ENCODE data around the gene FABP7. TPM values are rescaled to one million over a fixed set of nuclear protein-coding genes. Genes with fewer than 3 reads are reported as not detected.

FABP7 gene
- total and polyA plus RNA-seq, 2 of the 13 experiments (the other 11 are each of a cell fraction or from before 2014, with no cell fraction given), result not detected

DNA sequence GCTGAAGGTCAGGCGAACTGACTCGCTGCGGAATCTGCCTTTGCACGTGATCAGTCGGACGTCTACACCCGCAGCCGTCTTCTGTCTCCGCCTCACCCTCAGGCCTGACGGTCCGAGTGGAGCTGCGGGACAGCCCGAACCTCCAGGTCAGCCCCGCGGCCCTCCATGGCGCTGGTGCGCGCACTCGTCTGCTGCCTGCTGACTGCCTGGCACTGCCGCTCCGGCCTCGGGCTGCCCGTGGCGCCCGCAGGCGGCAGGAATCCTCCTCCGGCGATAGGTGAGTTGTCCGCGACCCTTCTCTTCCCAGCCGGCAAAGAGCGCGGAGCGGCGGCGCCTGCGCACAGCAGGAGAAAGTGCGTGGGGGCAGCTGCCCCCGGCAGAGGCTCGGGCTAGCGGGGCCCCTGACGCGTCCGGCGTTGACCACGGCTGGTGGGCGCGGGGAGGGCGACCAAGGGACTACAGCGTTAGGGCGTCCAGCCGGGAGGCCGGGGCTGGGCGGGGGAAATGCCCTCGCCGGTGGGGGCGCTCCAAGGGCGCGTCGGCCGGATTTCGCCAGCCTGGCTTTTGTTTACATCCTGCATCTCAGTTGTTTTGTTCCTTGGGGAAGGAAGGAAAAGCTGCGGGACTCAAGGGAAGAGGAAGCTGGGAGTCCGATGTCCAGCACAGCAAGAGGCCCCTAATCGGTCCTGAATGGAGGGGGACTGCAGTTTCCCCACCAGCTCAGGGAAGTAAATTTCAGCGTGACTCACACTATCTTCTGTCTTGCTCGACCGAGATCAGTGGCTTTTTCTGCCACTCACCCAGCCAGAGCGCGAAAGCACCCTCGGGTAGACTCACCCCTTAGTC, 9.9 kb downstream of the FABP7 start, which contains the start of gene SMPDL3A (continued):
- TF ChIP-seq, protein P1, sequence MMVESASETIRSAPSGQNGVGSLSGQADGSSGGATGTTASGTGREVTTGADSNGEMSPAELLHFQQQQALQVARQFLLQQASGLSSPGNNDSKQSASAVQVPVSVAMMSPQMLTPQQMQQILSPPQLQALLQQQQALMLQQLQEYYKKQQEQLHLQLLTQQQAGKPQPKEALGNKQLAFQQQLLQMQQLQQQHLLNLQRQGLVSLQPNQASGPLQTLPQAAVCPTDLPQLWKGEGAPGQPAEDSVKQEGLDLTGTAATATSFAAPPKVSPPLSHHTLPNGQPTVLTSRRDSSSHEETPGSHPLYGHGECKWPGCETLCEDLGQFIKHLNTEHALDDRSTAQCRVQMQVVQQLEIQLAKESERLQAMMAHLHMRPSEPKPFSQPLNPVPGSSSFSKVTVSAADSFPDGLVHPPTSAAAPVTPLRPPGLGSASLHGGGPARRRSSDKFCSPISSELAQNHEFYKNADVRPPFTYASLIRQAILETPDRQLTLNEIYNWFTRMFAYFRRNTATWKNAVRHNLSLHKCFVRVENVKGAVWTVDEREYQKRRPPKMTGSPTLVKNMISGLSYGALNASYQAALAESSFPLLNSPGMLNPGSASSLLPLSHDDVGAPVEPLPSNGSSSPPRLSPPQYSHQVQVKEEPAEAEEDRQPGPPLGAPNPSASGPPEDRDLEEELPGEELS (CRISPR knock-in tag; IDR thresholded peaks at IDR 0.05), result peak; percentile 91
- TF ChIP-seq, protein P2, sequence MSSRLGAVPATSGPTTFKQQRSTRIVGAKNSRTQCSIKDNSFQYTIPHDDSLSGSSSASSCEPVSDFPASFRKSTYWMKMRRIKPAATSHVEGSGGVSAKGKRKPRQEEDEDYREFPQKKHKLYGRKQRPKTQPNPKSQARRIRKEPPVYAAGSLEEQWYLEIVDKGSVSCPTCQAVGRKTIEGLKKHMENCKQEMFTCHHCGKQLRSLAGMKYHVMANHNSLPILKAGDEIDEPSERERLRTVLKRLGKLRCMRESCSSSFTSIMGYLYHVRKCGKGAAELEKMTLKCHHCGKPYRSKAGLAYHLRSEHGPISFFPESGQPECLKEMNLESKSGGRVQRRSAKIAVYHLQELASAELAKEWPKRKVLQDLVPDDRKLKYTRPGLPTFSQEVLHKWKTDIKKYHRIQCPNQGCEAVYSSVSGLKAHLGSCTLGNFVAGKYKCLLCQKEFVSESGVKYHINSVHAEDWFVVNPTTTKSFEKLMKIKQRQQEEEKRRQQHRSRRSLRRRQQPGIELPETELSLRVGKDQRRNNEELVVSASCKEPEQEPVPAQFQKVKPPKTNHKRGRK (CRISPR knock-in tag; IDR thresholded peaks at IDR 0.05), result peak; percentile 51; the same call in 1 of the 2 replicates
- TF ChIP-seq CHCHD3 (CRISPR knock-in tag; IDR thresholded peaks at IDR 0.05) (no peak), MED1 (CRISPR knock-in tag; IDR thresholded peaks at IDR 0.05) (peak; percentile 84), NAIF1 (CRISPR knock-in tag; IDR thresholded peaks at IDR 0.05; ENCODE audit: borderline replicate concordance) (peak; percentile 91; the same call in 1 of the 2 replicates), FOXP1 (IDR thresholded peaks at IDR 0.05) (0 out of 2 replicates have a peak, but pooled peaks have one; percentile 31), FOXP1 (CRISPR knock-in tag; IDR thresholded peaks at IDR 0.05) (peak; percentile 88), ZNF776 (CRISPR knock-in tag; IDR thresholded peaks at IDR 0.05) (peak; percentile 96; the same call in 1 of the 2 replicates)
- TF ChIP-seq, protein P3, sequence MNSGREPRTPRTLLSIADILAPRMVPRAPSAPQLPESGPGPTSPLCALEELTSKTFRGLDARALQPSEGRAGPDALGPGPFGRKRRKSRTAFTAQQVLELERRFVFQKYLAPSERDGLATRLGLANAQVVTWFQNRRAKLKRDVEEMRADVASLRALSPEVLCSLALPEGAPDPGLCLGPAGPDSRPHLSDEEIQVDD (CRISPR knock-in tag; IDR thresholded peaks at IDR 0.05; ENCODE audit: borderline replicate concordance), result 0 out of 2 replicates have a peak, but pooled peaks have one; percentile 86
- TF ChIP-seq, protein P4, sequence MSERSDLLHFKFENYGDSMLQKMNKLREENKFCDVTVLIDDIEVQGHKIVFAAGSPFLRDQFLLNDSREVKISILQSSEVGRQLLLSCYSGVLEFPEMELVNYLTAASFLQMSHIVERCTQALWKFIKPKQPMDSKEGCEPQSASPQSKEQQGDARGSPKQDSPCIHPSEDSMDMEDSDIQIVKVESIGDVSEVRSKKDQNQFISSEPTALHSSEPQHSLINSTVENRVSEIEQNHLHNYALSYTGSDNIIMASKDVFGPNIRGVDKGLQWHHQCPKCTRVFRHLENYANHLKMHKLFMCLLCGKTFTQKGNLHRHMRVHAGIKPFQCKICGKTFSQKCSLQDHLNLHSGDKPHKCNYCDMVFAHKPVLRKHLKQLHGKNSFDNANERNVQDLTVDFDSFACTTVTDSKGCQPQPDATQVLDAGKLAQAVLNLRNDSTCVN (CRISPR knock-in tag; IDR thresholded peaks at IDR 0.05; ENCODE audit: borderline replicate concordance), result peak; percentile 66
- TF ChIP-seq, protein P5, sequence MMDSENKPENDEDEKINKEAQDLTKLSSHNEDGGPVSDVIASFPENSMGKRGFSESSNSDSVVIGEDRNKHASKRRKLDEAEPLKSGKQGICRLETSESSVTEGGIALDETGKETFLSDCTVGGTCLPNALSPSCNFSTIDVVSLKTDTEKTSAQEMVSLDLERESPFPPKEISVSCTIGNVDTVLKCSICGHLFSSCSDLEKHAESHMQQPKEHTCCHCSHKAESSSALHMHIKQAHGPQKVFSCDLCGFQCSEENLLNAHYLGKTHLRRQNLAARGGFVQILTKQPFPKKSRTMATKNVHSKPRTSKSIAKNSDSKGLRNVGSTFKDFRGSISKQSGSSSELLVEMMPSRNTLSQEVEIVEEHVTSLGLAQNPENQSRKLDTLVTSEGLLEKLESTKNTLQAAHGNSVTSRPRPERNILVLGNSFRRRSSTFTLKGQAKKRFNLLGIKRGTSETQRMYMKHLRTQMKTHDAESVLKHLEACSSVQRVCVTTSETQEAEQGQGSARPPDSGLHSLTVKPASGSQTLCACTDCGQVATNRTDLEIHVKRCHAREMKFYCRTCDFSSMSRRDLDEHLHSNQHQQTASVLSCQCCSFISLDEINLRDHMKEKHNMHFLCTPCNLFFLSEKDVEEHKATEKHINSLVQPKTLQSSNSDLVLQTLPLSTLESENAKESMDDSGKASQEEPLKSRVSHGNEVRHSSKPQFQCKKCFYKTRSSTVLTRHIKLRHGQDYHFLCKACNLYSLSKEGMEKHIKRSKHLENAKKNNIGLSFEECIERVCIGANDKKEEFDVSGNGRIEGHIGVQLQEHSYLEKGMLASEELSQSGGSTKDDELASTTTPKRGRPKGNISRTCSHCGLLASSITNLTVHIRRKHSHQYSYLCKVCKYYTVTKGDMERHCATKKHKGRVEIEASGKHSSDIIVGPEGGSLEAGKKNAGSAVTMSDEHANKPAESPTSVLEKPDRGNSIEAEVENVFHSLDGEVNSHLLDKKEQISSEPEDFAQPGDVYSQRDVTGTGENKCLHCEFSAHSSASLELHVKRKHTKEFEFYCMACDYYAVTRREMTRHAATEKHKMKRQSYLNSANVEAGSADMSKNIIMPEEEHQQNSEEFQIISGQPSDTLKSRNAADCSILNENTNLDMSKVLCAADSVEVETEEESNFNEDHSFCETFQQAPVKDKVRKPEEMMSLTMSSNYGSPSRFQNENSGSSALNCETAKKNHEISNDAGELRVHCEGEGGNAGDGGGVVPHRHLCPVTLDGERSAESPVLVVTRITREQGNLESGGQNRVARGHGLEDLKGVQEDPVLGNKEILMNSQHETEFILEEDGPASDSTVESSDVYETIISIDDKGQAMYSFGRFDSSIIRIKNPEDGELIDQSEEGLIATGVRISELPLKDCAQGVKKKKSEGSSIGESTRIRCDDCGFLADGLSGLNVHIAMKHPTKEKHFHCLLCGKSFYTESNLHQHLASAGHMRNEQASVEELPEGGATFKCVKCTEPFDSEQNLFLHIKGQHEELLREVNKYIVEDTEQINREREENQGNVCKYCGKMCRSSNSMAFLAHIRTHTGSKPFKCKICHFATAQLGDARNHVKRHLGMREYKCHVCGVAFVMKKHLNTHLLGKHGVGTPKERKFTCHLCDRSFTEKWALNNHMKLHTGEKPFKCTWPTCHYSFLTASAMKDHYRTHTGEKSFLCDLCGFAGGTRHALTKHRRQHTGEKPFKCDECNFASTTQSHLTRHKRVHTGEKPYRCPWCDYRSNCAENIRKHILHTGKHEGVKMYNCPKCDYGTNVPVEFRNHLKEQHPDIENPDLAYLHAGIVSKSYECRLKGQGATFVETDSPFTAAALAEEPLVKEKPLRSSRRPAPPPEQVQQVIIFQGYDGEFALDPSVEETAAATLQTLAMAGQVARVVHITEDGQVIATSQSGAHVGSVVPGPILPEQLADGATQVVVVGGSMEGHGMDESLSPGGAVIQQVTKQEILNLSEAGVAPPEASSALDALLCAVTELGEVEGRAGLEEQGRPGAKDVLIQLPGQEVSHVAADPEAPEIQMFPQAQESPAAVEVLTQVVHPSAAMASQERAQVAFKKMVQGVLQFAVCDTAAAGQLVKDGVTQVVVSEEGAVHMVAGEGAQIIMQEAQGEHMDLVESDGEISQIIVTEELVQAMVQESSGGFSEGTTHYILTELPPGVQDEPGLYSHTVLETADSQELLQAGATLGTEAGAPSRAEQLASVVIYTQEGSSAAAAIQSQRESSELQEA (CRISPR knock-in tag; IDR thresholded peaks at IDR 0.05; ENCODE audit: not compliant biosample characterization), result peak; percentile 95
